H1 (cell line): Measurements from ENCODE around the gene RERE. TPM values are rescaled to one million over a fixed set of nuclear protein-coding genes. Genes with fewer than 3 reads are reported as not detected.

ENCODE experiments used
- ATF3 ChIP-seq: IDR thresholded peaks from 2 replicates; pipeline ENCODE4 v1.6.1; 2011; ENCODE audit warnings: low read depth, mild to moderate bottlenecking, low read length; ENCODE audit not compliant: insufficient read depth
- CREB1 ChIP-seq: IDR thresholded peaks from 2 replicates; pipeline ENCODE4 v1.6.1; 2012; ENCODE audit warnings: inconsistent platforms
- EGR1 ChIP-seq: IDR thresholded peaks from 2 replicates; pipeline ENCODE4 v1.6.1; 2011; ENCODE audit warnings: low read depth, low read length, borderline replicate concordance
- EZH2 ChIP-seq: fragments of 200-600 bp; sonication (generic); IDR thresholded peaks from 2 replicates; pipeline ENCODE4 v1.7.1; 2012; ENCODE audit warnings: low read depth, mild to moderate bottlenecking, moderate library complexity, low read length, inconsistent platforms; ENCODE audit not compliant: severe bottlenecking
- GTF2F1 ChIP-seq: IDR thresholded peaks from 2 replicates; pipeline ENCODE4 v1.6.1; 2012; ENCODE audit warnings: low read depth, low read length, improper control_type of control experiment, borderline replicate concordance
- HDAC2 ChIP-seq, 2 experiments: fragments of 300-600 bp in 1 of 2; sonication (generic) in 1 of 2; IDR thresholded peaks; 2 replicates each; pipeline ENCODE4 v1.6.1; 2011 to 2012; ENCODE audit warnings: low read depth in 2 of 2, low read length in 2 of 2, mild to moderate bottlenecking in 2 of 2, moderate library complexity in 2 of 2, borderline replicate concordance in 1 of 2, inconsistent platforms in 1 of 2
- HDAC6 ChIP-seq: IDR thresholded peaks from one replicate; pipeline ENCODE4 v1.7.1; 2012; ENCODE audit warnings: low read depth, mild to moderate bottlenecking, inconsistent platforms, low read length, moderate library complexity
- JUND ChIP-seq: IDR thresholded peaks from 2 replicates; pipeline ENCODE4 v1.6.1; 2011; ENCODE audit warnings: mild to moderate bottlenecking, improper control_type of control experiment, low read length
- KDM4A ChIP-seq: IDR thresholded peaks from one replicate; pipeline ENCODE4 v1.7.1; 2012; ENCODE audit warnings: low read depth, mild to moderate bottlenecking, moderate library complexity, low read length, inconsistent platforms; ENCODE audit not compliant: severe bottlenecking
- MAFK ChIP-seq: IDR thresholded peaks from 2 replicates; pipeline ENCODE4 v1.6.1; 2012; ENCODE audit warnings: low read depth, mild to moderate bottlenecking, improper control_type of control experiment, low read length
- NRF1 ChIP-seq: IDR thresholded peaks from 2 replicates; pipeline ENCODE4 v1.6.1; 2011; ENCODE audit warnings: mild to moderate bottlenecking, low read depth, low read length, improper control_type of control experiment
- PHF8 ChIP-seq: fragments of 200-600 bp; sonication (generic); conservative IDR thresholded peaks from 2 replicates; pipeline ENCODE4 v1.7.1; 2012; ENCODE audit warnings: low read depth, mild to moderate bottlenecking, inconsistent platforms, low read length, moderate library complexity
- POLR2A ChIP-seq, 2 experiments: IDR thresholded peaks; 1 replicate in 1 of 2; 2 replicates in 1 of 2; pipeline ENCODE4 v1.6.1; 2011; ENCODE audit warnings: low read depth in 2 of 2, low read length in 2 of 2, mild to moderate bottlenecking in 2 of 2; ENCODE audit errors: control extremely low read depth in 1 of 2
- SIN3A ChIP-seq, 2 experiments: IDR thresholded peaks in 1 of 2; conservative IDR thresholded peaks in 1 of 2; 2 replicates each; pipeline ENCODE4 v1.6.1; 2011 to 2012; ENCODE audit warnings: low read length in 2 of 2, improper control_type of control experiment in 1 of 2, low read depth in 1 of 2, mild to moderate bottlenecking in 1 of 2
- SP2 ChIP-seq: IDR thresholded peaks from 2 replicates; pipeline ENCODE4 v1.6.1; 2012; ENCODE audit warnings: mild to moderate bottlenecking, low read length, inconsistent platforms
- SP4 ChIP-seq: IDR thresholded peaks from 2 replicates; pipeline ENCODE4 v1.6.1; 2012; ENCODE audit warnings: low read length, inconsistent platforms
- TAF1 ChIP-seq: IDR thresholded peaks from 2 replicates; pipeline ENCODE4 v1.6.1; 2011; ENCODE audit warnings: mild to moderate bottlenecking, low read depth, low read length
- TBP ChIP-seq: IDR thresholded peaks from 2 replicates; pipeline ENCODE4 v1.6.1; 2011; ENCODE audit warnings: low read depth, low read length, improper control_type of control experiment
- polyA plus RNA-seq, 7 experiments: library from polyadenylated mRNA; depleted of rRNA in 3 of 7; stranded (reverse) in 5 of 7; unstranded in 2 of 7; fragments of >200 nt in 5 of 7; fragments of 200-250 nt in 2 of 7; gene quantifications; 1 replicate in 5 of 7; 2 replicates in 1 of 7; 4 replicates in 1 of 7; pipeline versions ENCODE4 v1.2.1 to v1.2.3, GENCODE V29; 2011 to 2013; ENCODE audit warnings: missing spikeins in 2 of 7, mixed read lengths in 2 of 7
- total RNA-seq: library from RNA; stranded (reverse); fragmentation: NEBNext Ultra II Directional; extraction: Animal tissue kit (Norgen Biotek cat#: 25700); gene quantifications from 2 replicates; pipeline ENCODE4 v1.2.1, GENCODE V29; 2021
- TF ChIP-seq, protein P1 (sequence below): IDR thresholded peaks from 2 replicates; pipeline ENCODE4 v1.6.1; 2012; ENCODE audit warnings: inconsistent platforms
- TF ChIP-seq, protein P2 (sequence below): IDR thresholded peaks from 2 replicates; pipeline ENCODE4 v1.6.1; 2012; ENCODE audit warnings: low read length, inconsistent platforms

Gene RERE
- total and polyA plus RNA-seq, 2 of the 8 experiments (the other 6 are each of a cell fraction or from before 2014, with no cell fraction given): 15.3 to 142 TPM

DNA sequence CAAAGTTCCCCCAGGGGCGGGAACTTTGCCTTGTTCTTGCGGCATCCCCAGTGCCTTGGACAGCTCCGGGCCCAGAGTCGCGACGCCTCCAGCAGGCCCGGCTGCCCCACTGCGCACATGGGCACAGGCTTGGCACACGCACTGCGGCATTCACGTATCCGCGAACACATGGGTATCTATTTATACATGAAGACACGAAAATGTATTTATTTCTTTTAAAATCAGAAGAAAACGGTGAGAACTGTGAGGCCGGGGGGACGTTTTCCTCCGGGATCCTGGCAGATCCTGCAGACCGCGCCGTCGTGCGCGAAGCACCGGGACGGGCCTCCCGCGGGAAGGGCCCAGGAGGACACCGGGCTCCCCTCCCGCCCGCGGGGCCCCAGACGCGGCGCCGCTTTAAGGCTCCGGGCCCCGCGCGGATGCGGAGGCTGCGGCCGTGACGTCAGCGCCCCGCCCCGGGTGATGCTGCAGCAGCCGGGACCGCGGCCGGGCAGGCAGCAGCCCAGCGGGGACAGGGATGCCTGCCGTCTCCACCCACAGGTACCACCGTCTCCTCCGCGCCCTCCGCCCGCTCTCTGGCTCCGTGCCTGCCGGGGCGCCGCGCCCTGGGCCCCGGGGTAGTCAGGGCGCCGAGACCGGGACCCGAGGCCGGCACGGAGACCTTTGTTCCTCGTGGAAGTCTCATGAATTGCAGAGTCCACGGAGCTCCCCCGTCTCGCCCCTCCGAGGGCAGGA, 499.6 kb downstream of the RERE start, which contains the start of gene SLC45A1 (continued):
- TF ChIP-seq, protein P1, sequence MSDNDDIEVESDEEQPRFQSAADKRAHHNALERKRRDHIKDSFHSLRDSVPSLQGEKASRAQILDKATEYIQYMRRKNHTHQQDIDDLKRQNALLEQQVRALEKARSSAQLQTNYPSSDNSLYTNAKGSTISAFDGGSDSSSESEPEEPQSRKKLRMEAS: peak; percentile 96
- TF ChIP-seq HDAC6 (no peak), SIN3A (conservative IDR thresholded peaks at IDR 0.05 in 1 of 2, IDR thresholded peaks at IDR 0.05 in 1 of 2; ENCODE audit: low read depth in 1 of 2, low read length in 2 of 2) (no peak), TBP (no peak), SP4 (no peak), MAFK (no peak), POLR2A (IDR thresholded peaks at IDR 0.05; ENCODE audit: control extremely low read depth in 1 of 2, low read depth in 2 of 2, low read length in 2 of 2) (no peak), EGR1 (no peak; the same call in 1 of the 2 replicates), HDAC2 (IDR thresholded peaks at IDR 0.05; ENCODE audit: borderline replicate concordance in 1 of 2, low read depth in 2 of 2, low read length in 2 of 2) (no peak), KDM4A (peak; percentile 74), JUND (0 out of 2 replicates have a peak, but pooled peaks have one; percentile 8), TAF1 (no peak), PHF8 (0 out of 2 replicates have a peak, but pooled peaks have one; percentile 28), ATF3 (no peak), NRF1 (no peak), CREB1 (peak; percentile 88), EZH2 (no peak), GTF2F1 (no peak), SP2 (no peak)
- TF ChIP-seq, protein P2, sequence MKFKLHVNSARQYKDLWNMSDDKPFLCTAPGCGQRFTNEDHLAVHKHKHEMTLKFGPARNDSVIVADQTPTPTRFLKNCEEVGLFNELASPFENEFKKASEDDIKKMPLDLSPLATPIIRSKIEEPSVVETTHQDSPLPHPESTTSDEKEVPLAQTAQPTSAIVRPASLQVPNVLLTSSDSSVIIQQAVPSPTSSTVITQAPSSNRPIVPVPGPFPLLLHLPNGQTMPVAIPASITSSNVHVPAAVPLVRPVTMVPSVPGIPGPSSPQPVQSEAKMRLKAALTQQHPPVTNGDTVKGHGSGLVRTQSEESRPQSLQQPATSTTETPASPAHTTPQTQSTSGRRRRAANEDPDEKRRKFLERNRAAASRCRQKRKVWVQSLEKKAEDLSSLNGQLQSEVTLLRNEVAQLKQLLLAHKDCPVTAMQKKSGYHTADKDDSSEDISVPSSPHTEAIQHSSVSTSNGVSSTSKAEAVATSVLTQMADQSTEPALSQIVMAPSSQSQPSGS: no peak
